GM10248 (cell line): ENCODE measurements around the gene TMEM135.

Experiments used
- CTCF ChIA-PET: fragments of 300-600 bp; sonication (Branson Sonifier 250); formaldehyde crosslinking; extraction: SDS; loops from one replicate; lab custom pipeline; 2021; ENCODE audit warnings: antibody characterized with exemption; lab: Yijun Ruan, JAX
- POLR2A ChIA-PET: fragments of 350-650 bp; sonication (Branson Sonifier 250); formaldehyde crosslinking; extraction: SDS; loops from one replicate; lab custom pipeline; 2020; ENCODE audit warnings: antibody characterized with exemption; lab: Yijun Ruan, JAX
- DNase-seq: peaks from one replicate; pipeline ENCODE4 v3.0.0; 2012; ENCODE audit errors: extremely low spot score
- TF ChIP-seq, protein P1 (sequence below): IDR thresholded peaks from 2 replicates; pipeline ENCODE4 v1.5.1; 2012; ENCODE audit warnings: mild to moderate bottlenecking, low read depth; ENCODE audit errors: extremely low read depth, missing control alignments, control extremely low read depth

TMEM135 gene

DNA sequence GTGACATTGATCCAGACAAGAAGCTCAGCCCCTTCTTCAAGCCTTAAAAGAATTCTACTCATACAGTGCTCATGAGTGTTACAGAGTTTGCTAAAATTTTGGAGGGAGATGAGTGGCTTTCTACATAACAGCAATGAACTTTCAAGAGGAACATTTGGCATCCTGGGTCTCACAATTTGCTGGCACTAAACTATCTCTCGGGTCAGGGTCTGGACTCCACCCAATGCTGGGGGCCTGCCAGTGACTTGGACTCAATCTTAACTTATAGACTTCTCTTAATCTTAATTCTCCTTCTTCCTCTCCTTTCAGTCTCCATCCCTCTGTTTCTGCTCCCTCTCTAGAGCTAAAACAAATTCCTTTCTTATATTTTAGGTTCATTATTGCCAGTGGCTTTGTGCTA, 317.9 kb downstream of the TMEM135 start:
- ChIA-PET POLR2A (no interaction called here), CTCF (interaction anchor here (1.4 to 6.4 kb wide), 4 partner anchors 10 to 416 kb away, joined by 3 to 121 read pairs (median 5); no protein-coding TSS in a partner anchor)

DNA sequence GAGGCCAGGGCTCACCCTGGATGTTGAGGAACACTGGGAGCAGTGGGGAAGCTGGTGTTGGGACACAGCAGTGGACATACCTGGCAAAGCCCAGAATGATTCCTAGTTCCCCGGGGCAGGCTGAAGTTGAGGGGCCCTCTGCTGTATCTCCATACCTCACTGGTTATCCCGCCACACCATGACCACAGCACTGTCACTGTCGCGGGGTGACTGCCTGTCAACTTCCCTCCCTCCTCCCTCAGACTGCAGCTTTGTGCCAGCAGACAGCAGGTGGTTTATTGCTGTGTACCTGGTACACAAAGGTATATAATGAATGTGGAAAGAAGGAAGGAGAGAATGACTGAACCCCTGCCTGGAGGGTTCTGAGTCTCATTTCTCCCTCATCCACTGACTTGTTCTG, 318.7 kb downstream of the TMEM135 start:
- TF ChIP-seq, protein P1, sequence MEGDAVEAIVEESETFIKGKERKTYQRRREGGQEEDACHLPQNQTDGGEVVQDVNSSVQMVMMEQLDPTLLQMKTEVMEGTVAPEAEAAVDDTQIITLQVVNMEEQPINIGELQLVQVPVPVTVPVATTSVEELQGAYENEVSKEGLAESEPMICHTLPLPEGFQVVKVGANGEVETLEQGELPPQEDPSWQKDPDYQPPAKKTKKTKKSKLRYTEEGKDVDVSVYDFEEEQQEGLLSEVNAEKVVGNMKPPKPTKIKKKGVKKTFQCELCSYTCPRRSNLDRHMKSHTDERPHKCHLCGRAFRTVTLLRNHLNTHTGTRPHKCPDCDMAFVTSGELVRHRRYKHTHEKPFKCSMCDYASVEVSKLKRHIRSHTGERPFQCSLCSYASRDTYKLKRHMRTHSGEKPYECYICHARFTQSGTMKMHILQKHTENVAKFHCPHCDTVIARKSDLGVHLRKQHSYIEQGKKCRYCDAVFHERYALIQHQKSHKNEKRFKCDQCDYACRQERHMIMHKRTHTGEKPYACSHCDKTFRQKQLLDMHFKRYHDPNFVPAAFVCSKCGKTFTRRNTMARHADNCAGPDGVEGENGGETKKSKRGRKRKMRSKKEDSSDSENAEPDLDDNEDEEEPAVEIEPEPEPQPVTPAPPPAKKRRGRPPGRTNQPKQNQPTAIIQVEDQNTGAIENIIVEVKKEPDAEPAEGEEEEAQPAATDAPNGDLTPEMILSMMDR, result no peak
- DNase-seq, result no peak
- ChIA-PET CTCF (interaction anchor here (1.4 to 6.4 kb wide), 4 partner anchors 9 to 417 kb away, joined by 3 to 121 read pairs (median 5); no protein-coding TSS in a partner anchor), POLR2A (no interaction called here)

More for the DNA sequence above, 317.9 kb downstream of the TMEM135 start:
- no peak for DNase-seq
- TF ChIP-seq, protein P1, result no peak

DNA sequence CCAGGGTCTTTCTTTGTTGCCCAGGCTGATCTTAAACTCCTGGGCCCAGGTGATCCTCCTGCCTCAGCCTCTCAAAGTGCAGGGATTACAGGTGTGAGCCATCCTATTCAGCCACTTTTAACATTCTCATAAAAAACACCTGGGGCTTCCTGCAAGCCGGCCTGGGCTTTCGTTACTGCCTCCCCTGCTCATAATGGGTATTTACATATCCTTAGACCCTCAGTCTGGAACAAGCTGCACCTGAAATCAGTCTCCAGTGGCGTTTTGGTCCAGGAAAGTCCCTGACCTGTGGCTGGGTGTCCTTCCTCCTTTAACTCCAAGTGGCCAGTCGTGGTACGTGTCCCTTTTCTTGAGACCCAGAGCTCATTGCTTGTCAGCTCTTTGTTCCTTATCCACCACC, 320.7 kb downstream of the TMEM135 start:
- TF ChIP-seq, protein P1, result no peak
- no peak for DNase-seq
- ChIA-PET CTCF (interaction anchor here (2.0 kb wide), 1 partner anchor 63 kb away, joined by 14 read pairs; no protein-coding TSS in a partner anchor), POLR2A (no interaction called here)

DNA sequence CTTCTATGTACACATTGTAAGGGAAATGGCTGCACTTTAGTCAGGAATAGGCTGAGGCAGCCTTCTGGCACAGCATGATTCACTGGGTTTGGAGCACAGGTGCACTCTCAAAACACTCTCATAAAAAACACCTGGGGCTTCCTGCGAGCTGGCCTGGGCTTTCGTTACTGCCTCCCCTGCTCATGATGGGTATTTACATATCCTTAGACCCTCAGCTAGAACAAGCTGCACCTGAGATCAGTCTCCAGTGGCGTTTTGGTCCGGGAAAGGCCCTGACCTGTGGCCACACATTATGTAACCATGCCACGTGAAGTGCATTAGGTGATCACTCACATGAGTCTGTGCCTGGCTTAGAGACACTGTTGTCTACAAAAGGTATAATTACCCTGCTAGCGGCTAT, 321.7 kb downstream of the TMEM135 start:
- CTCF ChIA-PET, result interaction anchor here (0.9 to 2.0 kb wide), 2 partner anchors 60 to 62 kb away, joined by 3 to 14 read pairs; no protein-coding TSS in a partner anchor
- POLR2A ChIA-PET, result no interaction called here
- DNase-seq, result no peak
- TF ChIP-seq, protein P1, result no peak

DNA sequence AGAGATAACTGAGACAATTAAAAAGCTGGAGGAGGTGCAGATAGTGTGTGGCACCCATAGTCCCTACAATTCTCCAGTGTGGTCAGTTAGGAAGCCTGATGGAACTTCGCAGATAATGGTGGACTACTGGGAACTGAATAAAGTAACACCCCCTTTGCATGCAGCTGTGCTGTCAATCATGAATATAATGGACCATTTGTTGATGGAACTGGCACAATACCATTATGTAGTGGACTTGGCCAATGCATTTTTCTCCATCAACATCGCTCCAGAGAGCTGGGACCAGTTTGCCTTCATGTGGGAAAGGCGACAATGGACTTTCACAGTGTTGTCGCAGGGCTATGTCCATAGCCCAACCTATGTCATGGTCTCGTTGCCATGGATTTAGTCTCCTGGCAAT, 324.2 kb downstream of the TMEM135 start:
- CTCF ChIA-PET, result interaction anchor here (1.3 to 1.7 kb wide), 2 partner anchors 10 to 60 kb away, joined by 3 to 5 read pairs; no protein-coding TSS in a partner anchor
- POLR2A ChIA-PET, result no interaction called here
- DNase-seq, result no peak
- TF ChIP-seq, protein P1, result no peak

DNA sequence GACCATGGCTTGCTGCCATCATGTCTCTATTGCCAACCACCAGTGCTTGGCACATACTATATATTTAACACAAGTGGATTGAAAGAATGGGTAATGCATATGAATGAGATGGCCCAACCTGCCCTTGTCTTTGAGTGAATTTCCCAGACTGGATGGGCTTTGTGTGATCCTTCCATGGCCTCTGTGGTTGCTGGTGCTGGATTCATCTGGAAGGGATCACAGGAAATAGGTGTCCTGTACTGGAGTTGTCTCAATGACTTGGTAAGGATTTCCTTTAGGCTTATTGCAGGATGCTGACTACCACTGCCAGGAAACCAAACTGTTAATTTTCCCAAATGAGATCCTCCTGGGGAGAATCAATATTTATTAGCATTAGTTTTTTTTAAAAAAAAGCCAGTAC, 328.6 kb downstream of the TMEM135 start:
- ChIA-PET POLR2A (no interaction called here), CTCF (interaction anchor here (1.2 to 4.8 kb wide), 3 partner anchors 10 to 43 kb away, joined by 3 to 27 read pairs (median 4); no protein-coding TSS in a partner anchor)
- no peak for DNase-seq
- TF ChIP-seq, protein P1, result no peak
